Naive thymus-derived CD8-positive, alpha-beta T cell (primary cell): ENCODE results near the gene ZNF133. TPM values are rescaled to one million over a fixed set of nuclear protein-coding genes. Genes with fewer than 3 reads are reported as not detected.

ENCODE experiments used
- ATAC-seq, 2 donors: fragments of 150-1000 bp; cut with Tn5 transposase in 1 of 2; sonication (Bioruptor Pico), chemical (Tn5 transposase) in 1 of 2; 1 replicate in 1 of 2; 2 replicates in 1 of 2; pipeline ENCODE4 v1.10.0; 2021; ENCODE audit warnings: mild to moderate bottlenecking in 2 of 2, moderate library complexity in 2 of 2
- POLR2A ChIA-PET: fragments of 350-600 bp; sonication (Branson Sonifier 250); formaldehyde crosslinking; loops from one replicate; lab custom pipeline; 2021; ENCODE audit warnings: antibody characterized with exemption; lab: Charles Lee
- DNase-seq, 10 donors: peaks; one replicate each; pipeline versions ENCODE4 v3.0.0 to v3.0.0-alpha.2; 2020 to 2022
- H3K27ac Mint-ChIP-seq, 10 donors: one replicate each; pipeline ENCODE4 v1.8.0; 2020 to 2022; ENCODE audit warnings: mild to moderate bottlenecking in 10 of 10, mixed read lengths in 10 of 10, moderate library complexity in 4 of 10, inconsistent platforms in 1 of 10
- H3K27me3 Mint-ChIP-seq, 5 donors: one replicate each; pipeline ENCODE4 v1.8.0; 2021 to 2022; ENCODE audit warnings: mixed read lengths in 5 of 5
- H3K36me3 Mint-ChIP-seq, 3 donors: one replicate each; pipeline ENCODE4 v1.8.0; 2020 to 2022; ENCODE audit warnings: mixed read lengths in 3 of 3, mild to moderate bottlenecking in 2 of 3, inconsistent platforms in 1 of 3
- H3K4me1 Mint-ChIP-seq, 4 donors: one replicate each; pipeline ENCODE4 v1.8.0; 2021 to 2022; ENCODE audit warnings: mixed read lengths in 4 of 4
- H3K4me3 Mint-ChIP-seq, 10 donors: one replicate each; pipeline ENCODE4 v1.8.0; 2020 to 2022; ENCODE audit warnings: mild to moderate bottlenecking in 10 of 10, mixed read lengths in 10 of 10, moderate library complexity in 6 of 10, inconsistent platforms in 1 of 10
- H3K9me3 Mint-ChIP-seq, 9 donors: one replicate each; pipeline ENCODE4 v1.8.0; 2020 to 2022; ENCODE audit warnings: mixed read lengths in 9 of 9, mild to moderate bottlenecking in 3 of 9, inconsistent platforms in 1 of 9, moderate library complexity in 1 of 9
- polyA plus RNA-seq, 3 donors: library from polyadenylated mRNA; unstranded; fragments of 300-500 nt; fragmentation: Illumina TruSeq; gene quantifications; one replicate each; pipeline ENCODE4 v1.2.3, GENCODE V29; 2021
- total RNA-seq, 8 experiments: library from RNA in 2 of 8; stranded (reverse) in 2 of 8; gene quantifications; one replicate each; pipeline ENCODE4 v1.2.3 and lab custom pipeline; 2021 to 2026

Gene ZNF133
- total and polyA plus RNA-seq, 5 experiments from 2014 or later, result 4.3 to 9.3 (median 6.8) TPM

GRCh38 chr20:18289306-18289705, 979 bp downstream of the ZNF133 start:
- POLR2A ChIA-PET, result interaction anchor here (1.7 to 2.4 kb wide), 3 partner anchors 178 to 504 kb away, joined by 8 to 21 read pairs (median 14); partner anchors contain the start of genes DZANK1, POLR3F and SEC23B
- no peak for ATAC-seq
- Mint-ChIP-seq H3K36me3 (peaks cover 17 to 35% (median 23%) of the 10 kb centered on the region in 3 donors), H3K27me3 (peaks cover 3 to 17% (median 12%) of the 10 kb centered on the region in 5 donors), H3K9me3 (peaks cover 10 to 21% (median 14%) of the 10 kb centered on the region in 9 donors), H3K4me1 (peaks cover 28 to 62% (median 33%) of the 10 kb centered on the region in 4 donors), H3K4me3 (peak overlapping the region; percentile 93 to 99 (median 98)), H3K27ac (peak overlapping the region in 8 of 10 donors; percentile 1 to 100 (median 100))
- no peak for DNase-seq

DNA sequence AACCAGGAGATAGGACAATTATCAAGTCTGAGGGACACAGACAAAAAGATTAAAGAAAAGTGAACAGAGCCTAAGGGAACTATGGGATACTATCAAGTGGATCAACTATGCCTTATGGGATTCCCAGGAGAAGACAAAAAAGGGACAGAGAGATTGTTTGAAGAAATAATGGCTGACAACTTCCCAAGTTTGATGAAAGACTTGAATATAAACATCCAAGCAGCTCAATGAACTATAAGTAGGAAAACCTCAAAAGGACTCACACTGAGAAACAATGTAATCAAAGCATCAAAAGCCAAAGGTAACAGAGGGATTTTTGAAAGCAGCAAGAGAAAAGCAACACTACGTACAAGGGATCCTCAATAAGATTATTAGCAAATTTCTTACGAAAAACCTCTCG, 11.0 kb downstream of the ZNF133 start:
- Mint-ChIP-seq H3K27me3 (no peaks in the 10 kb centered on the region), H3K9me3 (peaks cover 2 to 18% (median 8%) of the 10 kb centered on the region in 9 donors), H3K4me3 (no peak overlapping the region), H3K4me1 (no peaks in the 10 kb centered on the region), H3K36me3 (peaks cover 29 to 37% (median 36%) of the 10 kb centered on the region in 3 donors), H3K27ac (no peak overlapping the region)
- no peak for DNase-seq
- ATAC-seq, result no peak
- POLR2A ChIA-PET, result no interaction called here

DNA sequence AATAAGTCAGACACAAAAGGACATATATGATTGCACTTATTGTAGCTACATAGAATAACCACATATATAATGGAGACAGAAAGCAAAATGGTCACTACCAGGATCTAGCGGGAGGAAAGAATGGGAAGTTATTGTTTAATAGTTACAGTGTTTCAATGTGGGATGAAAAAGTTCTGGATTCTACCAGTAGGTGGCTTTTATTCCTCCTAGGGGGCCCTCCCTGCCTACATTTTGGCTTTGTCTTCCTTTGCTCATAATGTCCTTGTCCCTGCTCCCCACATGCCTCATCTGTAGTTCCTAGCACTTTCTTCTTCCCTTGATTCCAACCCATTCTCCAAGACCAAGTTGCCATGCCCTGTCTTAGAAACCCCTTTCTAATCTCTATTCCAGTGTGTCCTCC, 16.3 kb downstream of the ZNF133 start:
- ATAC-seq (no peak), DNase-seq (no peak)
- peak overlapping the region in 1 of 10 donors; percentile 61 for H3K4me3 Mint-ChIP-seq
- H3K27me3 Mint-ChIP-seq, result no peaks in the 10 kb centered on the region
- peaks cover 0 to 16% (median 0%) of the 10 kb centered on the region in 9 donors for H3K9me3 Mint-ChIP-seq
- H3K27ac Mint-ChIP-seq, result no peak overlapping the region
- H3K36me3 Mint-ChIP-seq, result peaks cover 16 to 26% (median 24%) of the 10 kb centered on the region in 3 donors
- no peaks in the 10 kb centered on the region for H3K4me1 Mint-ChIP-seq
- POLR2A ChIA-PET, result interaction anchor here (0.5 kb wide), 1 partner anchor 196 kb away, joined by 4 read pairs; no protein-coding TSS in a partner anchor

GRCh38 chr20:18307301-18307700, 19.0 kb downstream of the ZNF133 start:
- H3K36me3 Mint-ChIP-seq, result peaks cover 10 to 35% (median 22%) of the 10 kb centered on the region in 3 donors
- H3K4me1 Mint-ChIP-seq, result no peaks in the 10 kb centered on the region
- no peaks in the 10 kb centered on the region for H3K9me3 Mint-ChIP-seq
- no peak overlapping the region for H3K4me3 Mint-ChIP-seq
- H3K27ac Mint-ChIP-seq, result no peak overlapping the region
- DNase-seq (no peak), ATAC-seq (no peak)
- POLR2A ChIA-PET, result no interaction called here
- H3K27me3 Mint-ChIP-seq, result no peaks in the 10 kb centered on the region

GRCh38 chr20:18310051-18310450, 21.7 kb downstream of the ZNF133 start:
- Mint-ChIP-seq H3K36me3 (peaks cover 21 to 54% (median 39%) of the 10 kb centered on the region in 3 donors), H3K9me3 (peaks cover 0 to 6% (median 0%) of the 10 kb centered on the region in 9 donors), H3K27me3 (no peaks in the 10 kb centered on the region), H3K4me1 (no peaks in the 10 kb centered on the region), H3K27ac (no peak overlapping the region), H3K4me3 (no peak overlapping the region)
- POLR2A ChIA-PET, result no interaction called here
- ATAC-seq (no peak), DNase-seq (no peak)

- H3K36me3 Mint-ChIP-seq, result peaks cover 27 to 59% (median 44%) of the 10 kb centered on the region in 3 donors
- H3K27ac Mint-ChIP-seq, result no peak overlapping the region
- POLR2A ChIA-PET, result no interaction called here
- no peaks in the 10 kb centered on the region for H3K4me1 Mint-ChIP-seq
- H3K27me3 Mint-ChIP-seq, result no peaks in the 10 kb centered on the region
- H3K9me3 Mint-ChIP-seq, result peaks cover 0 to 11% (median 0%) of the 10 kb centered on the region in 9 donors
- DNase-seq (no peak), ATAC-seq (no peak)
- H3K4me3 Mint-ChIP-seq, result no peak overlapping the region
Measured at GRCh38 chr20:18310592-18310991, 22.3 kb downstream of the ZNF133 start.

DNA sequence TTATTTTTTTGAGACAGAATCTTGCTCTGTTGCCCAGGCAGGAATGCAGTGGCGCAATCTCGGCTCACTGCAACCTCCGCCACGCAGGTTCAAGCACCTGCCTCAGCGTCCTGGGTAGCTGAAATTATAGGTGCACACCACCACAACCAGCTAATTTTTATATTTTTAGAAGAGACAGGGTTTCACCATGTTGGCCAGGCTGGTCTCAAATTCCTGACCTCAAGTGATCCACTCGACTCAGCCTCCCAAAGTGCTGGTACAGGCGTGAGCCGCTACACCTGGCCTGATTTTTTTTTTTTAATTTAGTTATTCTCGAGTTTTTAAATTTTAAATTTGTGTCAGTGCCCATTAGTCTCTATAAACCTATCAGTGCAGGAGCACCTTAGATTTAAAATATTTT, 24.4 kb downstream of the ZNF133 start:
- no peak overlapping the region for H3K4me3 Mint-ChIP-seq
- ATAC-seq, result no peak
- H3K9me3 Mint-ChIP-seq, result peaks cover 0 to 17% (median 2%) of the 10 kb centered on the region in 9 donors
- H3K4me1 Mint-ChIP-seq, result no peaks in the 10 kb centered on the region
- peaks cover 37 to 59% (median 53%) of the 10 kb centered on the region in 3 donors for H3K36me3 Mint-ChIP-seq
- H3K27ac Mint-ChIP-seq, result no peak overlapping the region
- POLR2A ChIA-PET, result no interaction called here
- no peak for DNase-seq
- H3K27me3 Mint-ChIP-seq, result no peaks in the 10 kb centered on the region

DNA sequence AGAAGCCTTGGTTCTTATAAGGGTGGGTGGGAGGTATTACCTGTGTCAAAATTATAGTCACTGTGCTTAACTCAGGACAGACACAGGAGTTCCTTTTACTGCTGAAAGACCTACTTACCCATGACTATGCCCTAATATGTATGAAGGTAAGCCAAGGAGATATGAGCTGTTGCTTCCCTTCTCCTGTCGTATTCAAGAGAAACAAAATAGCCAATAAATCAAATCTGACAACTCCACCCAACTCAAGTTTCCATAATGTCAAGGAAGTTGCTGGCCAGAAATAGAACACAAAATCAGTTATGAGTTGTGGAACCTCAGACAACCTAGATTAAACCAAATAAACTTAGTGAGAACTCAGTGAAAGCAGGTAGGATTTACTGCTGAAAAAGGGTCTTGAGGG, 25.1 kb downstream of the ZNF133 start:
- Mint-ChIP-seq H3K9me3 (peaks cover 0 to 17% (median 2%) of the 10 kb centered on the region in 9 donors), H3K4me3 (no peak overlapping the region), H3K27me3 (no peaks in the 10 kb centered on the region), H3K27ac (no peak overlapping the region), H3K36me3 (peaks cover 37 to 59% (median 52%) of the 10 kb centered on the region in 3 donors), H3K4me1 (no peaks in the 10 kb centered on the region)
- POLR2A ChIA-PET, result no interaction called here
- DNase-seq, result no peak
- ATAC-seq, result no peak

GRCh38 chr20:18314786-18315406, 26.6 kb downstream of the ZNF133 start:
- Mint-ChIP-seq H3K27ac (no peak overlapping the region), H3K36me3 (peaks cover 31 to 50% (median 43%) of the 10 kb centered on the region in 3 donors), H3K4me1 (no peaks in the 10 kb centered on the region), H3K9me3 (peaks cover 0 to 17% (median 2%) of the 10 kb centered on the region in 9 donors), H3K4me3 (no peak overlapping the region), H3K27me3 (no peaks in the 10 kb centered on the region)
- no peak for ATAC-seq
- POLR2A ChIA-PET, result no interaction called here
- DNase-seq, result no peak

DNA sequence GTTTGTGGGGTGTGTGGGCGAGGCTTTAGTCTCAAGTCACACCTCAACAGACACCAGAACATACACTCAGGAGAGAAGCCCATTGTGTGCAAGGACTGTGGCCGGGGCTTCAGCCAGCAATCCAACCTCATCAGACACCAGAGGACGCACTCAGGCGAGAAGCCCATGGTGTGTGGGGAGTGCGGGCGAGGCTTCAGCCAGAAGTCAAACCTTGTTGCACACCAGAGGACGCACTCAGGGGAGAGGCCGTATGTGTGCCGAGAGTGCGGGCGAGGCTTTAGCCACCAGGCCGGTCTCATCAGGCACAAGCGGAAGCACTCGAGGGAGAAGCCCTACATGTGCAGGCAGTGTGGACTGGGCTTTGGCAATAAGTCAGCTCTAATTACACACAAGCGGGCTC, 27.8 kb downstream of the ZNF133 start:
- POLR2A ChIA-PET, result no interaction called here
- Mint-ChIP-seq H3K9me3 (peaks cover 0 to 17% (median 2%) of the 10 kb centered on the region in 9 donors), H3K36me3 (peaks cover 31 to 43% (median 43%) of the 10 kb centered on the region in 3 donors), H3K4me3 (no peak overlapping the region), H3K27ac (no peak overlapping the region), H3K27me3 (no peaks in the 10 kb centered on the region), H3K4me1 (no peaks in the 10 kb centered on the region)
- ATAC-seq (no peak), DNase-seq (no peak)

DNA sequence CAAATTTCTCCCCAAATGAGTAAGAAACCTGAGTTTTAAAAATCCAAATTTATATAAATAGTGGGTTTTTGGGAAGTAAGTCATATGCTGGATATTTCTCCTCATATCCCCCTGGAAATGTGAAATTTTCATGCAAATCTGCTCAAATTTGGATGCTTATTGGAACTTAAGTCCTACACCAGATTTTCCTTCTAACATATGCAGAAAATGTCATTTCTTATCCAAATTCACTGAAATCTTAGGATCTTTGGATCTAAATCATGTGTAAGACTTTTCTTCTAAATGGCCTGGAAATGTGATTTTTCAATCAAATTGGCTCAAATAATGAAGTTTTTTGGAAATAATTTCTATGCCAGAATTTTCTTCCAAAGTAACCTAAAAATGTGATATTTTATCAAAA, 33.0 kb downstream of the ZNF133 start:
- ATAC-seq, result no peak
- Mint-ChIP-seq H3K36me3 (peaks cover 9 to 14% (median 10%) of the 10 kb centered on the region in 3 donors), H3K27me3 (no peaks in the 10 kb centered on the region), H3K9me3 (peaks cover 0 to 4% (median 2%) of the 10 kb centered on the region in 9 donors), H3K27ac (no peak overlapping the region), H3K4me1 (no peaks in the 10 kb centered on the region), H3K4me3 (no peak overlapping the region)
- no peak for DNase-seq
- POLR2A ChIA-PET, result no interaction called here

- Mint-ChIP-seq H3K9me3 (peaks cover 0 to 14% (median 4%) of the 10 kb centered on the region in 9 donors), H3K27me3 (no peaks in the 10 kb centered on the region), H3K4me3 (no peak overlapping the region), H3K27ac (no peak overlapping the region), H3K36me3 (peaks cover 3 to 9% (median 6%) of the 10 kb centered on the region in 3 donors), H3K4me1 (no peaks in the 10 kb centered on the region)
- DNase-seq (no peak), ATAC-seq (no peak)
- POLR2A ChIA-PET, result no interaction called here
Measured at GRCh38 chr20:18321976-18322950, 33.9 kb downstream of the ZNF133 start.
